DMS53 (cell line): Measurements from ENCODE around the gene FBXL17.

Experiments used
- DNase-seq: peaks from one replicate; lab custom pipeline; 2025; lab: John Stamatoyannopoulos, UW

FBXL17 gene

DNA sequence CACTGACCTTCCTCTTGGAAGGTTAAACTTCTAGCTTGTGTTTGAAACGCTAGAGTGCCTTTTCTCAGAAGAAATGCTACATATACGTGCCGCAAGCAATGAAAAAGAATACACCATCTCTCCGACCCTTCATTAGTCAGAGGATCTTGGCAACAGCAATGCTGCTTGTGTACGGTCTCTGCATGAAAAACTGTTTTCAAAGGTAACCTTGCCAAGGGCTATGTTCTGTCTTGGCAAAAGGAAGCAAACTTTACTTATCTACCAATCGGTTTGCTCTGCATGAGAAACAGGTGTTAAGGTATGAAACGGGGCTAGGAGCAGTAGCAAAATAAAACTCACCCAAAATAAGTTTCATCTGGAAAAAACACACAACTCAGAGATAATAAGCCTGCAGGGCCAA is 297.8 kb downstream of the FBXL17 start:
- no peak for DNase-seq

DNA sequence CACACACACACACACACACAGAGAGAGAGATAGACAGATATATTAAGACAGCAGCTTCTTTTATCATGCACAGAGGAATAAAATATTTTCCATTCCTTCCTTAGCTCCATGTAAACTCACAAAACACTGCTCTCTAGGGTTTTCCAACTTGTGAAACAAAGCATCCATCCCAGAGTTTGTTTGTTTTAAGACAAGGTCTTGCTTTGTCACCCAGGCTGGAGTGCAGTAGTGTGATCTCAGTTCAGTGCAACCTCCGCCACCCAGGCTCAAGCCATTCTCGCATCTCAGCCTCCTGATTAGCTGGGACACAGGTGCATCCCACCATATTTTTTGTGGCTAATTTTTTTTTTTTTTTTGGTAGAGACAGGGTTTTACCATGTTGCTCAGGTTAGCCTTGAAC is 298.7 kb downstream of the FBXL17 start:
- no peak for DNase-seq

DNA sequence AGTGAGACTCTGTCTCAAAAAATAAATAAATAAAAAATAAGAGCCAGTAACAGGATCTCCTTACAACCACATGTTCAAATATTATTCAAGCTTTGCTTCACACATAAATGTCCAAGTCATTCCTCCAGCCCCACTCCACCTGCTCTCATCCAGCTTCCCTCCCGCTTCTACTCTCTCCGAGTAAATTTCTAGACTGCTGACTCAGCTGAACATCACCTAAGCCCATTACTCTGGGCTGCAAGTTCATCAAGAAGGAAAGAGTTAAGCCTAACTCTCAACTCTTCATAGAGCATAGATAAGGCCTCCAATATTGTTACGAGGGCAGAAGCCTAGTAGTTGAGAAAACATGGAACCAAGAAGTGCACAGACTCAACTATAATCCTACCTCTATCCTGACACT is 300.2 kb downstream of the FBXL17 start:
- DNase-seq, result no peak

DNA sequence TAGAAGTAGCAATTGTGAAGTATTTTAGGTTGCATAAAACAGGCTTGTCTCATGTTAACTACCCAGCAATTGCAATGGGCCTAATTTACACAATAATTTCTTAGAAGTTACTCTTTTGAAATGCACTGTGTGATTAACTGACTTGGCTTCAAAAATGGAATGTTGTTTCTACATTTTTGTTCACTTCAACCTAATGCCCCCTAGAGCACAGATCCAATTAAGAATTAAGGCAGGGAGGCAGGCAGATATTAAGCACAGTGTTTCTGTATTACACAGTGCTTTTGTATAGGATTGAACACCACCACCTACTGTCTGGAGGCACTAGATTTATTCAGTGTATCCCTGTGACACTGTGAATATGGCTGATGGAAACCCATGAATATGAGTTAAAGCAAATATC is 302.1 kb downstream of the FBXL17 start:
- DNase-seq, result no peak

DNA sequence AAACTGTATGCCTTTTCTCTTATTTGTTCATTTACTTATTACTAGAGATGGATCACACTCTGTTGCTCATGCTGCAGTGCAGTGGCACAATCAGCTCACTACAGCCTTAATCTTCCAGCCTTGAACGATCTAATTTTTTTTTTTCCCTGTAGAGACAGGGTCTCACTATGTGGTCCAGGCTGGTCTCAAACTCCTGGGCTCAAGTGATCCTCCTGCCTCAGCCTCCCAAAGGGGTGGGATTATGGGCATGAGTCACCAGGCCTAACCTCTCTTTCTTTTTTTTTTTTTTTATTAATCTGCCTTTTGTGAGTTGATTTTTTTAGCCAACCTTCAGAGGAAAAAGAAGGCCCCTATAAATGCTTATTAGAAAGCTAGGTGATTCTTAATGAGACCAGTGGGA is 303.0 kb downstream of the FBXL17 start:
- DNase-seq, result no peak

DNA sequence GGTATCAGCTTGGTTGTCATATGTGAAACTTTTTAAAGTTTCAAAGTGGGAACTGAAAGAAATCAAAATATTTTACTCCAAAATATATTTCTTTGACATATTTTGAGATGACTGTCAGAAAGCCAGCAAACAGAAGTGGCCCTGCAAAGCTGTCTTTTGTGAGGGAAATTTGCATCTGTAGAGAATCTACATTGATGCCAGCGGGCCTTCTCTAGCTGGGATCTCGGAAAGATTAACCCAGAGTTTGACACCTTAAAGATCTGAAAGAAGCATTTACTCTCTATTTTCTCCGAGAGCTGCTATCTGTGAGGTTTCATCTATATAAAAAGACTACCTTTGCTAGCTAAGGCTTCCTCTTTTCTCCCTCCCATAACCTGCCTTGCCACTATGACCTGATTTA is 303.6 kb downstream of the FBXL17 start:
- DNase-seq, result no peak

DNA sequence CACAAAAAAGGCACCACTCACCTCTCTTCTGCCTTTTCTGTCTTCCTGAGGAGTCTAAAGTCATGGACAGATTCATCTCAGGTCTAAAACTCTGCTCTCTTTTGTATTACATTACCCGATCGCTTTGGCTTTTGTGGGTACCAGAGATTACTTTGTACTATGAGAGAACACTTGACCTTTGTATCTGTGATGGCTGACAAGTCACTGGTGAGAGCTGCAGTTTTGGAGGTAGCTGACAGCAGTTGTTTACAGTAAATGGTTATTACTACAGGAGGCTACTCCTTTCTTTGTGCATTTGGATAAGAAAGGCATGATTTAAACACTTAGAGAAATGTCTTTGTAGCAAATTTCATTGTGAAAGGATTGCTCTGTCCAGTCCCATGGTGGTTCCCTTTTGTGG is 307.3 kb downstream of the FBXL17 start:
- DNase-seq, result peak; percentile 69

DNA sequence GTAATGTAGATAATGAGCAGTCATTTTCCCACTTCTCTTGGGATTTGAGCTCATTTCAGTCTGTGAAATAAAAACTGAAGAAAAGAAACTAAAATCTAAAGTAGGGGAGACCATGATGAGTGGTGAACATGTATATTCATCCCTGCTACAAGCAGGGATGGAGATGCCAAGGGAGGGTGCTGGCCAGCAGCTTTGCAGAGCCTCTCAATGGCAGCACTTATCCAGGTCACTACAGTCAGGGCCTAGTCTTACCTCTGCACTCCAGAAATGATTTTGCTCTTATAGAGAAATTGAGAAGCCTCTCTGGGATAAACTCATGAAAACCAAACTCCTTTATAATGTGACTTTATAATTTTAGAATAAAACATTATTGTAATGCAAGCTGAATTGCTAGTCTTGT is 317.6 kb downstream of the FBXL17 start:
- DNase-seq, result no peak

DNA sequence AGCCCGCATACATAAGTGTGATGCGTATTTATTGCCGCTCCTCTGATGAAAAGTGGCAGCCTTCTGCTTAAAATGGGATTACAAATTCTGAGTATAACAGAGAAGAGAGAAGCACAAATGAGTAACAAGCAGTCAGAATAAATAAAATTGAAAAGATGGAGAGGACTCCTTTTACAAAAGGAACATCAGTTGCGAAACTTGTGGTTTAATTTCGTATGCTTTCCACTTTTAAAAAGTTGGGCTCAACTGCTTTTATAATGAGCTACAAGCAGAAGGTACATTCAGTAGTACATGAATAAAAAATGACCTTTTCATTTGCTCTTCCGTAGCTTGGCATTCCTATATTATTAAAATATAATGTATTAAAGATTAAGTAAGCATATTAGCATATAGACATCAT is 320.0 kb downstream of the FBXL17 start:
- no peak for DNase-seq

DNA sequence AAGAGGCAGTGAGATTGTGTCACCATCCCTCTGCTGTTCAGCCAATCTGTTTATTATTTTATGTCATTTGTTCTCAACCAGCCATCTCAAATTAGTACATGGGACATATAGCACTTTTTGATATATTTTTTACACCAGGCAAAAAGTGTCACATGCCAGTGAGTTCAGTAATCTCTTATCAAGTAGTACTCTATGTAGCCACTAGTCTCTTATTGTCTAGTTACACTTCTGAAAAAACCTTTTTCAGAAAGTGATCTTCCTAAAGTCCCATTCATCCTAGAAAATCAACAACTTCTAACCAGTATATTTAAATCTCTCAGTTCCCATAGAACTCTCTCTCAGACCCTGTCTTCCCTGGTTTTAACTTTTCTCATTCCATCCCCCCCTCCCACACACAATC is 321.6 kb downstream of the FBXL17 start:
- DNase-seq, result peak; percentile 4

DNA sequence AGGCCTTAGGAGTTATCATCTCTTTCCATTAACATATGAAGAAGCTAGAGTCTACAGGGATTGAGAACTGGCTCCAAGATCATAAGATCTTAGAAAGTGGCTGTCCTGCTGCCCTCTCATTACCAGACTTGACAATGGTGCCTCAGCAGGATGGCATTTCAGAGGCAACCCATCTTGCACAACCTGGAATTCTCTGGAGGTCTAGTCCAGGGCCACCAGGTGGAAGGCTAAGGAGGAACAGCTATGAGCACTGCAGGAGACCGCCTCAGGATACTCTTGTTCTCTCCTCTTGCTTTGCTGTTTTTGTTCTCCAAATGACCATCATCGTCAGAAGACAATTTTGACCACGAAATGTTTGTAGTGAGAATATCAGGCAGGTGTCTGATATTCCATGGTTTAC is 322.6 kb downstream of the FBXL17 start:
- DNase-seq, result no peak

DNA sequence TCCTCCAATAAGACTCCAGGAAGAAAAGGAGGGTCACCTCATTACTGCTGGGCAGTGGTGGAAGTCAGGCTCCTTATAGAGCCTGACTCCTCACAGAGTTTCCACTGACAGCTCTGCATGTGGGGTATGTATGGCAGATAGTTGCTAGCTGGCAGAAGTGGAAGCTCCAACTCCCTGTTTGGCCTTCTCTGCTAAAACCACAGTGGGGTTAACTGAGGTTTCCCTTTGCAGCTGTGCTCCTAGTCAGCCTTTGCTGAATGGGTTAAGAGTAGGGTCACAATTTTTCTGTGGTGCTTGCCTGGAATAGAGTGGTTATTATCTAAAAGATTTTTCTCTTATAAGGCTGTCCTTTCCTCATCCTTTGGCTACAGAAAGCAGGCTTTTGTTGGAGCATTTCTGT is 327.5 kb downstream of the FBXL17 start:
- no peak for DNase-seq

DNA sequence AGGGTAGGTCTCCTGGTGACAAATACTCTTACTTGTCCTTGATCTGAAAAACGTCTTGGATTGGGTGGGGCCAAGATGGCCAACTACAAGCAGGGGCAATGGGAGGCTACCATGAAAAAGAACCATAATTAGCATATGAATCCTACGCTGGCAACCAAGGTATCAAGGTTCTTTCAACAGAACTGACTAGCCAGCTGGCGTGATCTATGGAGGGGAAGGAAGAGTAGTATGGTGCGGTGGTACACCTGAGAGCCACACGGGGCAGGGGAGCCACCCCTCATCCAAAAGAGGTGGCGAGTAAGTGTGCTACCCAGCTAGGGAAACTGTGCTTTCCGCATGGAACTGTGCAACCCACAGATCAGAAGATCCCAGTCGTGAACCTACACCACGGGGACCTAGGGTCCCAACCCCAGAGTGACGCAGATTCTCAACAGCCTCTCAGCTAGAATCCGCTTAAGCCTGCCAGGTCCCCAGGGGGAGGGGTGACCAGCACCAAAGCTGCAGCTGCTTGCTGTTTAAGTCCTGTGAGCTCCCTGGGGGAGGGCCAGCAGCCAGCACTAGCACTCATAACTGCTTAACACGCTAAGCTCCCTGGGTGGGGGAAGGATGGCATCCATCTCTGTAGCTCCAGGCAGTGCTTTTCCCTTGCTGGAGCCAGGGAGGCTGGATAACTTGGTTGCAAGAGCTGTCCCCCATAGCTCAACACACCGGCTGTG is 334.8 kb downstream of the FBXL17 start:
- no peak for DNase-seq

DNA sequence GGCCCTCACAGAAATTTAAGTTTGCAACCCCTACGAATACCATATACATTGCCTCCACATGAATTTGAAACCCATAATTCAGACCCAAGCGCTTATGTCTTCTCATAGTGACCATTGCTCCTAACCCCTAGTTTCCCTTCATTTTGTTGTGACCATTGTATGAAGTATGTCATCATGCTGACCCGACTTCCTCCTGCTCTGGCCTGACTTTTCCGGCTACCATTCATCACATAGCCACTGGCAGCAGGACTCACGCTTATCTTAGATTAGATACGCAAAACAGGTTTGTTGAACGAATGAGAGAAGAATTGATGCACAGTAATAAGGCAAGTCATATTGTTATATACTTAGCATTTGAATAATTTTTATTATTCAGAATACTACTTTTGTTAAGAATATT is 345.4 kb downstream of the FBXL17 start:
- DNase-seq, result no peak

DNA sequence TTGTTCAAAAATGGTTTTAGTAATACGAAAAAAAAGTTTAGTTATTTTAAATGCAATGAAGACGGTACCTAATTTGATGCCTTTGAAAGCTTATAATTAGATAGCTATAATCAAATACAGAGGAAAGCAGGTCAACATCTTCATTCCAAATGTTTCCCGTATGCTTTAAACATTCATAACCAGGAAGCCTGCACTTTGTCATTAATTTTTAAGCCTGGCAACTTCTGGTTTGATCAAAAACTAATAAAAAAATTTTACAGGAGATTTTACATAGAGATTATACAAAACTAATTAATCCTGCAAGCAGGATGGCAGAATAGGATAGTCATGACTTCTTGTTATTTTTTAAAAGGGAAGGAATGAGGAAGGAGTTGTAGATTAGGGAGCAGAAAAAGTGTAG is 353.0 kb downstream of the FBXL17 start:
- no peak for DNase-seq

DNA sequence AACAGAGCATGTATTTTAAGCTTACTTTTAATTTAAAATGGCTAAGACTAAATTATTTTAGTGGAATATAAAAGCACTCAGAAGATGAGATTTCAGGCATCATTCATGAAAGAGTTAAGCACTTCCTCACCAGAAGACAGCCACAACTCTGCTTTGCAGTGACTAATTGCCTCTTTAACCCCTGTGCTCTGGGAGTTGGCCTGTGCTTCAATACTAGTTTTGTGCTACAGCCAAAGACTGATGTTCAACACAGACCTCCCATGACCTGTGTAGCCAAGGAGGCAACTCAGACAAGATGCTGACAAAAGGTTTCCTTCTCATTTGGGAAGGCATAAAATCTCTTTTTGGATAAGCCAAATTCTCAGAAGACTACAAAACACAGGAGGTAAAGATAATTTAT is 353.5 kb downstream of the FBXL17 start:
- DNase-seq, result no peak

DNA sequence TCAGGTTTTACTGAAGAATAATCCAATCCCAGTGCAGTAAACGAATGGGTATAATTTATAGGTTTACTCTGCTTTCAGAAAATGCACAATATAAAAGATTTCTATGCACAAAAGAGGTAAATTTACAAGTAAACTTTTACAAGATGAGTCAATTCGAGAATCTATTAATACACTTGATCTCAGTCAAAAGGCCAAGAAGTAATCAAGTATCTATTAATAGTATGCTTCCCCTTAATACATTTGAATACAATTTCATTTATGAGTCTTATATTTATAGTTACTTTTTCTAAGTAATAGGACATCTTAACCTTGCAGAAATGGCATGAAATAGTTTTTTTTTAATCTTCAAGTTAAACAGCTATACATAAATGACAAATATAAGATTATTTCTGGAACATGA is 355.9 kb downstream of the FBXL17 start:
- DNase-seq, result no peak

DNA sequence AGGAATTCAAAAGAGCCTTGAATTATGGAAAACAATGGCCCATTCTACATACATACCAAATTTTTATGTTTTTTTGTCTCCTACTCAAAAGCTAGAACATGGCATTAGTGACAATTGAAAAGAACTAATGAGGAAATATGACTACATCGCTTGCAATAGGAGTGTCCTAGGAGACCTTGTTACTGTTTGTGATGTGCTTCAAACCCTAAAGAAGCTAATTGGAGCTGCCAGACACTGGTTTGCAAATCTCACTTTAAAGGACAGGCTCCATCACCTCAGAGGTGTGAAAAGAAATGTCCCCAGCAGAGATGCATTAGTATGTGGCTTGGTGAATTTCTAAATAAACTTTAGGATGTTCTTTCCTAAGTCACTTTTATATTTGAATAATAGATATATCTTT is 356.9 kb downstream of the FBXL17 start:
- DNase-seq, result no peak

DNA sequence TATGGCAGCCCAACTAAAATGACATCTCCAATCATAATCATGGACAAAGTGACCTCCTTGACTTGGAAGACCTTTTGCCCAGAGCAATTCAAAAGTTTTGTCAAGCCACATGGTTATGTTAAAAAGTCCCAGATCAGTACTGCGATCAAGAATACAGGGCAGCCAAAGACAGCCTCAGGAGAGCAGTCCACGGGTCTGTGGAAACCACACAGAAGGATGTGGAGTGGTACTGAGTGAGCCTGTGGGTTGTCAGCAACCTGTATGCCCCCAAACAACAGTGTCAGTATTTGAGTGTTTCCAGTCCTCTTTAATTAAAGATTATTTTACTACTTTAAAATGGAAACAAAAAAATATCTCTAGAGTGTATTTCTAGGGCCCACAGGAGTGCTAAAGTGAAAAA is 365.8 kb downstream of the FBXL17 start:
- no peak for DNase-seq

DNA sequence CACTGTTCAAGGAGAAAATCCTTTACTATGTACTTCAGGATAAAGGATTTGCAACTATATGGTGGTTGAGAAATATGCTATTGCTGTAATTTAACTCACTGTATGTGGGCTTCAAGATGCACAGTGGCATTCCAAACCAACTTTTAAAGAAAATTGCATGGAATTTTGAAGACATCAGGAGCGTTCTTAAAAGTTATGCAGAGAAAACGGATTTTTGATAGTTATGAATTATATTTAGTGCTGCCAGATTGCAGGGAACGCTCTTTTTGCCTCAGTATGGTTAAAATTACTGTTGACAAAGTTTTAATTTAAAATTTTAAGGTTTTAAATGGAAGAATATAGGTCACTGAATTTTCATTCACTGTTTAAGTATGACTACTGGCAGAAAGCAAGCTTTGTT is 375.1 kb downstream of the FBXL17 start:
- no peak for DNase-seq

DNA sequence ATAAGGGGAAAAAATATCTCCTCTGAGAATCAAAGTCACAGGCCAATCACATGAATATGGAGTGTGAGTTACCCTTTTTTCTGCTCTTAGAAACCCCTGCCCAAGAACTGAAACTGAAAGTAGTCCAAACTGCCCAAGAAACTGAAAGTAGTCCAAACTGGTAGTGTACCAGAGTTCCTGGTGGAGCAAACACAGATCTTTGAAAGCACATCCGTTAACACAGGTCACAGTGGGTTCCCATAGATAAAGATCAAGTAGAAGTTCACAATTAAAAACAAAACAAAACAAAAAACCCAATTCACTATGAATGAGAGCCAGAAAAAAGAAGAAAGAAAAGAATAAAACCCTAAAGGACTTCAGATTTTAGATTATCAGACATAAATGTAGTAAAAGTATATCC is 378.7 kb downstream of the FBXL17 start:
- DNase-seq, result peak; percentile 9

DNA sequence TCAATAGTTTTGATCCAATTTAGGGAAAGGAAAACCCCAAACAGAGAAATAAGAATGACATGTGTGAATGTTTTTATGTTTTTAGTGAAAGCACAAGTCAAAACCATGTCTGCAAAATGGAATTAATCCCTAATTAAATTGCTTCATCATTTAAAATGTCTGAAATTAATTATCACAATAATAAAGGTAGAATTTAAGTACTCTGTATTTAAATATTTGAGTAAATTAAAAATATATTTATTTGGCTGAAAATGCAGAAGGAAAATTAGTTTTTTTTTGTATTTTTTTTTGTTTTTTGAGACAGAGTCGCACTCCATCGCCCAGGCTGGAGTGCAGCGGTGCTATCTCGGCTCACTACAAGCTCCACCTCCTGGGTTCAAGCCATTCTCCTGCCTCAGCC is 380.7 kb downstream of the FBXL17 start:
- no peak for DNase-seq

DNA sequence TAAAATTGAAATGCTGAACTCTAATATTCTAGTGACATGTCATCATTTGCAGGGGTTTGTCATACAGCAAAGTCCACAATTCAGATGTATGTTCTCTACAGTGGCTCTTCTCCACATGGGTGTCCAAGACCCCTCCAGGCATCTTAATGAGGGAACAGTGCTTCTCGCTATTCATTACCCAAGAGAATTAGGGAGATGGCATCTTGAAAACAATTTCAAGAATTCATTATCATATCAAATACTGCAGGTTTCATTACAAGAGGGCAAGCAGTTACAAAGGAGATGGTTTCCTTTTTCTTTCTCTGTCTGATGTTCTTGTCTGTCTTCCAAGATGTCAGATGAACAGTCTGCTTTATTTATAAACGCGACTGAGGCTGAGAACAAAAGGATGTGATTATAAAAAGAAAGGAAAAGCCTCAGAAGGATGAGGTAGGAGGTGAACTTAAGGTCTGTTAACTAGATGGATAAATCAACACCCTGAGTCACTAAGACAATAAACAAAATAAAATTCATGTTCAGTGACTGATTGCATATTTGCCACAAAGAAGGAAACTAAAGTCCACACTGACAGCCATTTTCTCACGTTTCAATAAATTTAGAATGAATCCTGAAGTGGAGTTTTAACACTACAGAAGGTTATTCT is 384.4 kb downstream of the FBXL17 start:
- DNase-seq, result peak; percentile 9

DNA sequence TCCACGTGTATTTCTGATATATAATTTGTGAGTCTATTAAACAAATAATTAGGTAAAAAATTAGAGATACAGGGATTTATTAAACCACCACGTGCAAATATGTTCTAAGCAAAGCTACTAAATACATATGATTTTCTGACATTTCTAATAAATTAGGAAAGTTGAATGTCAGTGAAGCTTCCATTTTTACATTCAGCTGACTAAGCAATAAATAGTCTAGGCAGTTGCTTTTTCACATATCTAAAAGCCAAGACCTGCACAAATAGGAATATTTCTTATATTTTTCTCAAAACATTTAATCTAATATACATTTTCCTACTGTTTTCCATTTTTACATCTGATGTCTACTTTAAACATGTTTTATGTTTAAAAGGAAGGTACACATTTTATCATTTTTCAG is 388.6 kb downstream of the FBXL17 start:
- DNase-seq, result no peak
